Amniotic stem cell (primary cell): ENCODE measurements around the gene ALOX5.
"Not testable (repeated sequence)": the region's sequence is repeated elsewhere in the genome, so short reads cannot be mapped to it uniquely, and the experiment has no call there.

ENCODE experiments used
- DNase-seq: peaks from one replicate; lab custom pipeline; 2025; lab: John Stamatoyannopoulos, UW

Gene ALOX5

DNA sequence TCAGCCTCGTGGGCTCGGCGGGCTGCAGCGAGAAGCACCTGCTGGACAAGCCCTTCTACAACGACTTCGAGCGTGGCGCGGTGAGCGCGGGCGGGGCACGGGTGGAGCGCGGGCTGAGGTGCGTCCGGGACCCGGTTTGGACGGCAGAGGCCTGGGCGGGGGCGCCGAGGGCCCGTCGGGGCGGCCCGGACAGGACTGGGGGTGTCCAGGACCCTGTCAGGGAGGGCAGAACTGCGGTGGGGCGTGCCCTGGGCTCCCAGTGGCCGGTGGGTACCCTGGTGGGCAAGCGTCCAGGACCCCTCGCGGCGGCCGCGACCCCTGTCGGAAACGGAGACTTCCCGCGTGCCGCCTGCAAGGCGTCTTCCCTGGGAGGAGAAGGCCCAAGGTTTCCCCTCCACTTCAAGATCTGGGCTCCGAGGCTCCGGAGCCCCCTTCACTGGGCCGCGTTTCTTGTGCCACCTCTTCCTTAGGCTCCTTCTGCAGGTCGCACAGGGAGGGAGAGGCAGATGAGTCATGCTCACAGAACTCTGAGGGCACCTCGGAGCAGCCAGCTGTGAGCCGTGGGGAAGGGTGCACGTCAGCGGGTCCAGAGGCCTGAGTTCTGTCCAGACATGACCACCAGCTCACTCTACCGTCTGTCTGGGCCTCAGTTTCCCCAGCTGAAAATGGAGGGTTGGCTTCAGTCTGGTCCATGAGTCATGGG is 485 bp downstream of the ALOX5 start:
- no peak for DNase-seq

DNA sequence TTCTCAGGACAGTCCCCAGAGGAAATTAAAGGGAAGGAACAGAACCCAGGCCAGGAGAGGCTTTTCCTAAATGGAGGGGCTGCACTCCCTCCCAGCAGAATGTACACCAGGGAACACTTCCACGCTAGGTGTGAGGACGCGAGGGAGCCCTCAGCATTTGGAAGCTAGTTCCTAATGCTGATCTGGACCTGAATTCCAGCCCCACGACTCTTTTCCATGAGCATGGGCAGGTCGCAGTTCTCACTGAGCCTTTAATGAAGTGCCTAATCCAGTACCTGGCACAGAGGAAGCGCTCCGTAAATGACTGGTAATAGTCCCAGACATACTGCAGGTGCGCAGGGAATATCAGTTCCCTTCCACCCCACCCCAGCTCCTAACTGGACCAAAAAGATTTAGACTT is 1.1 kb downstream of the ALOX5 start:
- no peak for DNase-seq

DNA sequence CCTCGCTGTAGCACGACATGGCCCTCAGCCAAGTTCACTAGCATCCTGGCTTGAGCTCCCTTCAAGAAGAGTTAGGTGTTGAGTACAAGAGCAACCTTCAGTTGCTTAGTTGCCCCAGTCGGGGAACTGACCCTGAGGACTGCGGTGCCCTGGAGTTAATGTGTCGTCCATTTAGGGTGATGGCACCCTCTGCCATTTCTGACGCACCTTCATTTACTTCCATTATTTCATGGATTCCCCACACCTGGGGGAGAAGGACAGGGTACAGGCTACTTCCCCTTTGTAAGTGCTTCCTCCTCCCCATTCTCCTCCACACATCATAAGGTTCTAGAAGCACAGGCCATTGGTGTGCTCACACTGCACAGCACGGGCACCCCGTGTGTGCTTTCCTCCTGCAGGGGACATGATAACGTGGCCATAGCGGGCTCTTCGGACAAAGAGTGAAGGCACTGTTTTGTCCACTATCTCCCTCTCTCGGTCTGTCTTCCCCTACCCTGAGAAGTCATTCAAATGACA is 1.8 kb downstream of the ALOX5 start:
- no peak for DNase-seq

DNA sequence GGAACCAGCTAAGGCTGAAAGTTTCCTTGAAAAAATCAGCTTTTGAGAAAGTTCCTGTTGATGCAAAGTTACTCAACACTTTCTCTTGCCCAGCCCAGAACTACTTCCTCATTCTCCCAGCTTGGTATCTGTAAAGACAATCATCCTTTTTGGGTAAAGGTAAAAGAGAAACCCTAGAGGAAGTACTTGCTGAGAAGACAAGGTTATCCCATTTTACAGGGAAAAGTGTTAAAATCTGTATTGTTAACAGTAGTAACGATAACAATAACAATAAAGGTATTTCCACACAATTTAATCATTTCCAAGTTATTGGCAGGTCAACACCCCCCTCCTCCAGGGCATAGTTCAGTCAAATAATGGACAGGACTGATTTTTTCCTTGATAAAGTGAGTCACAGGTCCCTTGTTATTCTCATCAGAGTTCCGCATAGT is 2.4 kb downstream of the ALOX5 start:
- DNase-seq = no peak

DNA sequence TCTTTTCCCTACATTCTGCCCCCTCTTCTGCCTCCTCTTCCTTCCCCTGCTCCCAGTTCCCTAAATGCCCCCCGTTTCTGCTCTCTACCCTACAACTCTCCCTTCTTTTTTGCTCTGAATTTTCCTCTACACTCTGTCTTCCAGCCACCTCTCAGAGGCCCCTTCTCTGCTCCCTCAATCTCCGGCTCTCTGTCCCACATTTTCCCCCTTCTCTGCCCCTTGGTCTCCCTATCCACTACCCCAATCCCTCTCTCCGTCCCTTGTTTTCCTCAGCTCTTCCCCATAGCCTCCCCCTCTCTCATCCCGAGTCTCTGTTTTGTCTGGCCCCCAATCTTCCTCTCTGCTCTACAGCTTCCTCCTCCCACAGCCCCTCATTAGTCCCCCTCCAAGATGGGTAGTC is 3.3 kb downstream of the ALOX5 start:
- DNase-seq = no peak

DNA sequence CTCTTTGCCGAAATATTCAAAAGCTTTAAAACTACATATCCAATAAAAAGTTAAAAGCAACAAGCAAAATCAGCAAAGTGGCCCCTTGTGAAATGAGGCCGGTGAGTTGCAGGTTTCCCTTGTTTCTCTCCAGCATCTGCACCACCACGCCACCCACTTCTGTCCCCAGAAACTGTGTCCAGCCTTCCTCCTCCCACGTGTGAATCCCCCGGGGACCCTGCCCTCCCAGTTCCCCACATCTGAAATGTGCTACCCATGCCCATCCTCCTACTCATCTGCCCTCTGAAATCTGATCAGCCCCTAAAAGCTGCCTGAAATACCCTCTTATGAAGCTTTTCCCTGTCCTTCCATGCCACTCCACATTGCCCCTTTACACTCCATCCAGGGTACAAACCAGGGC is 3.8 kb downstream of the ALOX5 start:
- no peak for DNase-seq

DNA sequence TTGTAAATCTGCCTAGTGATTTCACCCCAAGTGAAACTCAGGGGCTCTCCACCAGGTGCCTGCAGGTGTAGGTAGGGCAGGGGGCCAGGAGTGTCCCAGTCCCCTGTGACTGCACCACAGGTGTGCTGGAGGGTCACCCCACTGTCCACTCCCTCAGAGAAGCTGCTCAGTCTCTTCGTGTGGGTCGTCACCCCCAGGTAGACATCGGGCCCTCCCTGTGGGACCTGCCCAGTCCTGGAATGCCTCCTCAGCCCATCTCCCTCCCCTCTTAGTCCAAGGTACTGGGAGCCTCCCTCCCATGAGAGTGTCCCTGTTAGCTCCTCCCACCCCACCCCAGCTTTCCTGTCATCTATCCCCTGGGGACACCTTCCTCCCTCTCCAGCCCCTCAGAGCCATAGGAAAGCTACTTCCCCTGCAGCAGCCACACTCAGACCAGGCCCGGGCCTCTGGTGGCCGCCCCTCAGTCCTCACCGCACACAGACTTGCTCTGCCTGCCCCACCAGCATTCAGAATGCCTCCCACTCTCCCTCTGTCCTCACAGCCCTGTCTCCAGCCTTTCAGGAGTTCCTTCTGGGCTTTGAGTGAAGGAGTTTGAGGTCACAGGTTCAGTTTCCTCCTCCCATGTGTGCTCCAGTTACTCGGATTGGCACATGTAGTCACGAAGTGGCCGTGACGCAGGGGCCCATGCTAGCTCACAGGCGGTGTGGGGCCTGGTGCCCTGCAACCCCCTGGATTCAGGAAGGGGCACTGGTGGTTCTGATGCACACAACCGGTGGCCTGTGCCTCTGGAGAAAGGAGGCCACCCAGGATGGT is 5.1 kb downstream of the ALOX5 start:
- no peak for DNase-seq

DNA sequence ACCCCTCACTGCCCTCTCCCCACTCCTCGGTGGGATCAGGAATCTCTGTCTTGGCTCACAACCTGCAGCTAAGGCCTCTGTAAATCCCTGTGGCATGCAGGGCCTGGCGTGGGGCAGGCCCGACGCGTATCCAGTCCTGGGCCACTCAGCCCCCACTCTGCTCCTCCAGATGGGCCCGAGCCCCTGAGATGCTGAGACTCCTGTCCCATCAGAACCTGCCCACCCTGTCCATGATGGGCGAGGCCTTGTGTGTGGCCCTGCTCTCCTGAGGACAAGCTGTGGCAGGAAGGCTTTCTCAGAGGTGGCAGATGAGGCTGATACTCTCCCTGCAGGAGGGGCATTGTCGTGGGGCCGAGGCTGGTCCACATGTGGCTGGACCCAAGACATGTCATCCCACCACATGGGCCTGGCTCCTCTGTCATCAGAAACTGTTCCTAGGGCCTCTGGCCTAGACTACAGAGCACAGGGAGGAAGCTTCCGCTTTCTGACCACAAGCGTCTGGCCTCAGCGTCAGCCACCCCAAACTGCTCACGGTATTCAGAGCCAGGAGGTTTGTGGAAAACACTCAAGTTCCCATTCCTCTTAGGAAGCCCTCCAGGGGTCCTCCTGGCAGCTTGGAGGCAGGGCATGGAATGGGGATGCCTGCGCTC is 6.0 kb downstream of the ALOX5 start:
- no peak for DNase-seq

DNA sequence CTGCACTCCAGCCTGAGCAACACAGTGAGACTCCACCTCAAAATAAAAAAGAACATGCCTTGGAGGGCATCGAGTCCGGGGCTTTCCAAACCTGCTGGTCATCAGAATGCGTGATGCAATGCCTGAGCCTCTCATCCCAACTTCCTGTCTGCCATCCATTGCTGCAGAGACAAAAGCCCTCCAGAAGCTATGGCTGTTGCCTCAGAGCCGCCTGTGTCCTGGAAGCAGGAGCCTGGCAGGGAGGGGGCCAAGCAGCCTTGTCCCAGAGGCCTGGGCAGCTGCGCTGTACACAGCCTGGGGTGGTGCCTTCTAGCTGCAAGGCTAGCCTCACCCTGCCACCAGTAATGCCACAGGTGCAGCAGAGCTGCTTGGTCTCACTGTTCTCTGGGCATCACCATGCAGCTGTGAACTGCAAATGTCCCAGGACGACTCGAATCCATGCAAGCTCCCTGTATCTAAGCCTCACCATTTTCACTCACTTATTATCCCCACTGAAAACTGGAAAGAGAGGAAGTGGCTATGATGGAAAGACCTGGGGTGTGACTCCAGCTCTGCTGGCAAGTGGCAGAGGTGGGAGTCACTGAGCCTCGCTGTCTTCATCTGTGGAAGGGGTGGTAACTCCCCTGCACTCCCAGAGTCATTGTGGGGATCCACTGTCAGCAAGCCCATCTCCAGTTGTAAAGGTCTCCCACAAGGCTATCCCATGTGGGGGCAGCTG is 7.0 kb downstream of the ALOX5 start:
- no peak for DNase-seq

DNA sequence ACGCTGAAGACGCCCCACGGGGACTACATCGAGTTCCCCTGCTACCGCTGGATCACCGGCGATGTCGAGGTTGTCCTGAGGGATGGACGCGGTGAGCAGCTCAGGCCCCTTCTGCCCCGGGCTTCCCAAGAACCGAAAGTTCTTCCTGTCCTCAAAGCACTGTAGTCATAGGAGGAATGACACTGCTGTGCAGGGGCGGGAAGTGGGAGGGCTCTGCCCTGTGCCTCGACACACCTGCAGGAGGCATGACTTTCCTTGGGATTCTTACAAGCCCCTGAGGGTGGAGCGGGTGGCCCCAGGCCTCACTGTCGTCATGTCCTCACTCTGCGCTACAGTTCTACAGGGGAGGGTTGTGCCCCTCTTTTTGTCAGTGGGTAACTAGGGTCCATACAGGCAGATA is 8.6 kb downstream of the ALOX5 start:
- no peak for DNase-seq

DNA sequence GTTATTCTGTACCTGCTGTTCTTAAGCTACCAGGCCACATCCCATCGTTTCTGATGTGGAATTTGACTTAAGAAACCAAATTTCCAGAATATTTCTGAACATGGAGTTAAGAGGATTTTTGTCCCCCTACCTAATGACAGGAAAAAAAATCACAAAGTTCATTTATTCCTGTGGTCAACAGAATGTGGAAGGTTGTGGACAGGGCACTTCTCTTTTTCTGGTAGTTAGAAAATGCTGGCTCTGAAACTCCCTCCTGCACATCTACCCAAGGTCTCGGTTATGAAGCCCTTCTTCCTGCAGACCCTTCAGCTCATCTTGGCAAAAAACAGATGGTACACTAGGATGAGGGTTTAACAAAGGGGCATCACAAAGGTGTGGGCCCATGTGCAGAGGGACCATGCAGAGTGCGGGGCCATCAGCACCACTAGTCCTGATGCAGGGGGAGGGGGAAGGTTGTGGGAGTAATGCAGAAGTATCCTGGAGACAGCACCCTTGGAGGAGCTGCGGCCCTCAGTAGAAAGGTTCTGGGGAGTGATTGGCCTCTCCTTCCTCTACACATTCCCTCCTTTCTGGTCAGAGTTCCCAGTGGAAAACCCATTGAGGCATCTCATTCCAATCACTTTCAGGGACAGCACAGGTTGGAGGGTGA is 9.8 kb downstream of the ALOX5 start:
- DNase-seq = no peak

DNA sequence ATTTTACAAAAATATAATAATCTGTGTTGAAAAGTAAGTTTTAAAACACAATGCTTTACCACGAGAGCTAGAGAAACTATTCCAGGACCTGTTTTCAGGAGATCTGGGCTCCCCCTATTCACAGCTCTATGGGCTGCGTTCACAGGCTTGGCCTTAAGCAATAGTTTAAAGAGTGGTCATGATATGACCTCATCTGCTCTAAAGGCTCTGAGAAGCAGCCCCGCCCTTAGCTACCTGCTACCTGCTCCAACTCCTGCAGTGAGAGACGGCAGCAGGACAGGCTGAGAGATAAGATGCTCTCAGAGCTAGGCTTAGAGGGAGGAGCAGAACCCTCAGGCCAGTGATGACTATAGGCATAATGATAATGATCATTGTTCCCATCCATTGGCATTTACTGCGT is 12.6 kb downstream of the ALOX5 start:
- DNase-seq = no peak

DNA sequence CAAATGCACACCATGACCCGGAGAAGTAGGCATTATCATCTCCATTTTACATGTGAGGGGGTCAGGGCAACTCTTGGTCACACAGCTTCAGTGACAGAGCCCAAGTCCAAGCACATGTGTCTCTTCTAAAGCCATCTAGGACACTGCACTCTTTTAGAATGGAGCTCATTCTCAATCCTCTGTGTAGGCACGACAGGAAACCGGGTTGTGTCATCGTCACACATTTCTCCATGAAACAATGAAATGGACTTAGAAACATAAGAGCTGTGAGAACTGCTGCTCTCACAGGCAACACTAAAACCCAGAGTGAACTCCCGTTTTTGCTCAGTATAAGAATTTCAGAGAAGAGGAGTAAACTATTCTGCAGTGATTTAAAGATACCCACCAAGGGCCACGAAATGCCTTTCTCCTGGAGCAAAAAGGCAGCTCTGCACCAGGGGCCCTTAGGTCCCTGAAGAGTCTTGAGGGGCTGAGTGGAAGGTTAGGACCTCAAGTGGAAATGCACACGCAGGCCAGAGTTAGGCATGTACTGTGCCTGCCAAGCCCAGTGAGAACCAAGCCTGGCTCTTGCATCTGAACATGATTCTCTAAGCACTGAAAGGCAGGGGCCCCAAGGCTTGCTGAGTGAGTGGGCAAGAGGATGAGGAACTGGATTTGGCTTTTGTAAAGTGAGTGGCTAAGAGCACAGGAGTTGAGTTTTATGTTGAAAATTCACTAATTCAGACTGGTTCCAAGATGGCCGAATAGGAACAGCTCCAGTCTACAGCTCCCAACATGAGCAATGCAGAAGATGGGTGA is 13.3 kb downstream of the ALOX5 start:
- DNase-seq = no peak

DNA sequence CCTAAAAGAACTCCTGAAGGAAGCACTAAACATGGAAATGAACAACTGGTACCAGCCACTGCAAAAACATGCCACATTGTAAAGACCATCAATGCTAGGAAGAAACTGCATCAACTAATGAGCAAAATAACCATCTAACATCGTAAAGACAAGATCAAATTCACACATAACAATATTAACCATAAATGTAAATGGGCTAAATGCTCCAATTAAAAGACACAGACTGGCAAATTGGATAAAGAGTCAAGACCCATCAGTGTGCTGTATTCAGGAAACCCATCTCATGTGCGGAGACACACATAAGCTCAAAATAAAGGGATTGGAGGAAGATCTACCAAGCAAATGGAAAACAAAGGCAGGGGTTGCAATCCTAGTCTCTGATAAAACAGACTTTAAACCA is 15.7 kb downstream of the ALOX5 start:
- DNase-seq = not testable (repeated sequence)

DNA sequence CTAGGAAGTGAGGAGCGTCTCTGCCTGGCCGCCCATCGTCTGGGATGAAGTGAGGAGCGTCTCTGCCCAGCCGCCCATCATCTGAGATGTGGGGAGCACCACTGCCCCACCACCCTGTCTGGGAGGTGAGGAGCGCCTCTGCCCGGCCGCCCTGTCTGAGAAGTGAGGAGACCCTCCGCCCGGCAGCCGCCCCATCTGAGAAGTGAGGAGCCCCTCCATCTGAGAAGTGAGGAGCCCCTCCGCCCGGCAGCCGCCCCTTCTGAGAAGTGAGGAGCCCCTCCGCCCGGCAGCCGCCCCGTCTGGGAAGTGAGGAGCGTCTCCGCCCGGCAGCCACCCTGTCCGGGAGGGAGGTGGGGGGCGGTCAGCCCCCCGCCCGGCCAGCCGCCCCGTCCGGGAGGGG is 17.6 kb downstream of the ALOX5 start:
- DNase-seq = not testable (repeated sequence)

DNA sequence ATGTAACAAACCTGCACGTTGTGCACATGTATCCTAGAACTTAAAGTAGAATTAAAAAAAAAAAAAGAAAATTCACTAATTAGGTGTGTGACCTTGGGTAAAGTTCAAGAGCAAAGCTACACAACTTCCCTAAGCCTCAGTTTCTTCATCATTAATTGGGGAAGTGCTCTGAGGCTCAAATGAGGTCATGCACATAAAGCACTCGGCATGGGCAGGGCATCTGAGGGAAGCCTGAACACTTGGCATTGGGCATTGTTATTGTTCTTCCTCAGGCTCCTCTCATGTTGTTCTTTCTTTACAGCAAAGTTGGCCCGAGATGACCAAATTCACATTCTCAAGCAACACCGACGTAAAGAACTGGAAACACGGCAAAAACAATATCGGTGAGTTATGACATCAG is 21.5 kb downstream of the ALOX5 start:
- DNase-seq = no peak

DNA sequence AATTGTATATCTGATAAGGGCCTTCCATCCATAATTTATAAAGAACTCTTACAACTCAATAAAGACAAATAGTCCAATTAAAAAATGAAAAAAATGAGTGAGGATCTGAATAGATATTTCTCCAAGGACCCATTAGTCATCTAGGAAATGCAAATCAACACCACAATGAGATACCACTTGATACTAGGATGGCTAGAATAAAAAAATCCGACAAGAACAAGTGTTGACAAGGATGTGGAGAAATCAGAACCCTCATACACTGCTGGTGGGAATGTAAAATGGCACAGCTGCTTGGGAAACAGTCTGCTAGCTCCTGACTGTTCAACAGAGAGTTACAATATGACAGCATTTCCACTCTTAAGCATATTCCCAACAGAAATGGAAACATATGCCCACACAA is 24.6 kb downstream of the ALOX5 start:
- no peak for DNase-seq

DNA sequence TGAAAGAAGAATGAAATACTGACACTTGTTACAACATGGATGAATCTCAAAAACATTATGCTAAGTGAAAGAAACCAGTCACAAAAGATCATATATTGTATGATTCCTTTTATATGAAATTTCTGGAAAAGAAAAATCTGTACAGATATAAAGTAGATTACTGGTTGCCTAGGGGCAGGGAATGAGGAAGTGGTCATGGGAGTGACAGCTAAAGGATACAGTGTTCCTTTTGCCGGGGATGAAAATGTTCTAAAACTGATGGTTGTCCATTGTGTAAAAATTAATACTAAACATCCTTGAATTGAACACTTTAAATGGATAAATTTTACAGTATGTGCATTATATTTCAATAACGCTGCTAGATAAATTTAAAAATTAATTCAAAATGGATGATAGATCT is 25.1 kb downstream of the ALOX5 start:
- no peak for DNase-seq

DNA sequence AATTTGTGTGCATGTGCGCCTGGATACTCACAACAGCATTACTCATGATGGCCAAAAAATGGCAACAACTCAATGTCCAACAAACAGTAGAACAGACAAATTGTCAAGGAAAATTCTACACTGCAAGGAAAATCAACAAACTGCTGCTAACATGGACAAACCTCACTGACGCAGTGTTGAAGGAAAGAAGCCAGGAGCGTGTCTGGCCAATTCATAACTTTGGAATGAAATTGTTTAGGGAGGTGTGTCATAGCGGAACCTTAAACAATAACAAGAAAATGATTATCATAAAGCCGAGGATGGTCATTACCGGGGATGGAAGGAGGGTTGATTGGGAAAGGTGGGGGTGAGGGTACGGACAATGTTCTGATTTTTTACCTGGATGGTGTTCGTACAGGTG is 29.1 kb downstream of the ALOX5 start:
- DNase-seq = no peak

DNA sequence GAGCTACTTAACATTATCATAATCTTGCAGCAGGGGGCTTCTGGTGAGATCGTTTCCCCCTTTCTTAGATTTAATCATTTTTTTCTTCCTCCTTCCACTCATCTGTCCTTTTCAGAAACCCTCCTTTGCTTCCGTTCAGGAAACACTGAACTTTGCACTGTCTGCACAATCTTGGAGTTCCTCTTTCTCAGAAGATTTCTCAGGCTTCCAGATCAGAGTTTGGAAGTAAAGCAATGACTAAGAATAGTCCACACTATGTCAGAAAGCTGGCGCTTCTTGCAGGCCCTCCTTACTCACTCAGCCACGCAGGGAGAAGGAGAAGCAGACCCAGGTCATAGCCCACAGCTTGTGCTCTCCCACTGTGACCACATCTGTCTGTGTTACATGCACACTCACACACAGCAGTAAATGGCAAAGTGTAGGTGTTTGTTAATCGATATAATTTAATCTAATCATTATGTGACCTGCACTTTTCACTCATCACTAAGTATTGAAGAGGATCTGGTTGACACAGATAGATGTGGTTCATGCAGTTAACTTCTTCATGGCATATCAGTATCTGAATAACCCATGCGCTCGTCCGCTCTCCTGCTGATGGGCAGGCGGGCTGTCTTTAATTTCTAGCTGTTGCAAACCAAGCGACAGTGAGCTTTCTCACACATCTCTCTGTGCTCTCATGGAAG is 30.2 kb downstream of the ALOX5 start:
- no peak for DNase-seq
